CD4-positive, alpha-beta T cell (primary cell): ENCODE measurements around the gene VDAC2. TPM values are rescaled to one million over a fixed set of nuclear protein-coding genes. Genes with fewer than 3 reads are reported as not detected.
"Not testable (repeated sequence)": the region's sequence is repeated elsewhere in the genome, so short reads cannot be mapped to it uniquely, and the experiment has no call there.

ENCODE experiments used
- ATAC-seq: fragments of 200-7000 bp; cut with Tn5 transposase; one replicate; pipeline ENCODE4 v1.10.0; 2022; ENCODE audit warnings: mild to moderate bottlenecking; ENCODE audit not compliant: poor library complexity
- CTCF ChIA-PET: fragments of 350-600 bp; sonication (Branson Sonifier 250); formaldehyde crosslinking; loops from one replicate; lab custom pipeline; 2021; ENCODE audit warnings: antibody characterized with exemption, inconsistent platforms; lab: Charles Lee
- POLR2A ChIA-PET: fragments of 350-600 bp; sonication (Branson Sonifier 250); formaldehyde crosslinking; loops from one replicate; lab custom pipeline; 2021; ENCODE audit warnings: antibody characterized with exemption, inconsistent platforms; lab: Charles Lee
- DNase-seq, 14 experiments: peaks; one replicate each; pipeline ENCODE4 v3.0.0-alpha.2; 2013 to 2020; ENCODE audit warnings: mixed read lengths in 2 of 14
- H3K27ac ChIP-seq, 2 donors: one replicate each; pipeline versions ENCODE4 v1.5.1 to v1.7.0; 2013; ENCODE audit warnings: low read length in 2 of 2, low read depth in 1 of 2, mild to moderate bottlenecking in 1 of 2
- H3K27me3 ChIP-seq, 2 experiments: 1 replicate in 1 of 2; 2 replicates in 1 of 2; pipeline versions ENCODE4 v1.6.1 to v1.7.0; 2013; ENCODE audit warnings: low read length in 2 of 2, control low read depth in 1 of 2, mild to moderate bottlenecking in 1 of 2, moderate library complexity in 1 of 2; ENCODE audit not compliant: insufficient read depth in 2 of 2, control insufficient read depth in 1 of 2
- H3K36me3 ChIP-seq: one replicate; pipeline ENCODE4 v1.6.1; 2013; ENCODE audit warnings: low read length, control low read depth; ENCODE audit not compliant: insufficient read depth
- H3K4me1 ChIP-seq: one replicate; pipeline ENCODE4 v1.6.1; 2013; ENCODE audit warnings: low read length, control low read depth; ENCODE audit not compliant: insufficient read depth
- H3K4me3 ChIP-seq: one replicate; pipeline ENCODE4 v1.5.1; 2013; ENCODE audit warnings: mild to moderate bottlenecking, low read length, moderate library complexity
- H3K9me3 ChIP-seq, 2 experiments: 1 replicate in 1 of 2; 2 replicates in 1 of 2; pipeline versions ENCODE4 v1.6.1 to v1.7.0; 2013; ENCODE audit warnings: low read length in 2 of 2, mild to moderate bottlenecking in 2 of 2, control low read depth in 1 of 2, moderate library complexity in 1 of 2; ENCODE audit not compliant: control insufficient read depth in 1 of 2, insufficient read depth in 1 of 2
- H3K27ac Mint-ChIP-seq: one replicate; pipeline ENCODE4 v1.8.0; 2020; ENCODE audit warnings: mixed read lengths
- H3K27me3 Mint-ChIP-seq: one replicate; pipeline ENCODE4 v1.8.0; 2021; ENCODE audit warnings: mixed read lengths
- H3K36me3 Mint-ChIP-seq: one replicate; pipeline ENCODE4 v1.8.0; 2021; ENCODE audit warnings: low read depth, mixed read lengths
- H3K4me1 Mint-ChIP-seq: one replicate; pipeline ENCODE4 v1.8.0; 2021; ENCODE audit warnings: low read depth, mixed read lengths
- H3K4me3 Mint-ChIP-seq: one replicate; pipeline ENCODE4 v1.8.0; 2020; ENCODE audit warnings: mild to moderate bottlenecking, mixed read lengths
- H3K9me3 Mint-ChIP-seq: one replicate; pipeline ENCODE4 v1.8.0; 2020; ENCODE audit warnings: mixed read lengths
- intact Hi-C, 2 experiments: fragments of 100-400 bp; cut with DNase I in 1 of 2; cut with micrococcal nuclease in 1 of 2; formaldehyde crosslinking; loops; one replicate each; pipeline versions ENCODE4 v1.15.1 to v1.9.0; 2023 to 2025; cut with DNase I, micrococcal nuclease
- total RNA-seq, 174 experiments: library from RNA in 2 of 174; stranded (reverse) in 2 of 174; gene quantifications; one replicate each; pipeline ENCODE4 v1.2.3 and lab custom pipeline; 2021 to 2026
- TF ChIP-seq, protein P1 (sequence below): fragments of 200-600 bp; IDR thresholded peaks from one replicate; pipeline ENCODE4 v1.8.0; 2022; ENCODE audit warnings: antibody characterized with exemption, mild to moderate bottlenecking

The VDAC2 gene
- total RNA-seq, 2 experiments from 2014 or later, result 141 to 147 TPM

DNA sequence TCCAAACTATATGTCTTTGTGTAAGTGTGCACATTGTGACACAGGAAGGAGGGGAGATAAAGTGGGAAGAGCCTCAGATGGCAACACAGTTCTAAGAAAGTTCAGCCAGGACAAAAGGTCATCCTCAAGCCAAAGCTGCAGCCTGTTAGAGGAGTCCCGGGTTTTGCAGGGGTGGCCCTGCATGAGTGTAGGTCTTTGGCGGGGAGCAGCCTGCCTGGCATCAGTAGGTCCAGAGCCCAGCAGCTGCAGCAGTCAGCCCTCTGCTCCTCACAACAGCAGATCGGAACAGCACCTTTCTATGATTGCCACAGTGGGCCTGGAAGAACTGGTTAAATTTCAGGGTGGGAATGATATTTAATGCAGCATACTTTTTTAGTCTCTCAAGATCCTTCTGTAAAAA is 13.5 kb upstream of the VDAC2 start:
- TF ChIP-seq, protein P1, sequence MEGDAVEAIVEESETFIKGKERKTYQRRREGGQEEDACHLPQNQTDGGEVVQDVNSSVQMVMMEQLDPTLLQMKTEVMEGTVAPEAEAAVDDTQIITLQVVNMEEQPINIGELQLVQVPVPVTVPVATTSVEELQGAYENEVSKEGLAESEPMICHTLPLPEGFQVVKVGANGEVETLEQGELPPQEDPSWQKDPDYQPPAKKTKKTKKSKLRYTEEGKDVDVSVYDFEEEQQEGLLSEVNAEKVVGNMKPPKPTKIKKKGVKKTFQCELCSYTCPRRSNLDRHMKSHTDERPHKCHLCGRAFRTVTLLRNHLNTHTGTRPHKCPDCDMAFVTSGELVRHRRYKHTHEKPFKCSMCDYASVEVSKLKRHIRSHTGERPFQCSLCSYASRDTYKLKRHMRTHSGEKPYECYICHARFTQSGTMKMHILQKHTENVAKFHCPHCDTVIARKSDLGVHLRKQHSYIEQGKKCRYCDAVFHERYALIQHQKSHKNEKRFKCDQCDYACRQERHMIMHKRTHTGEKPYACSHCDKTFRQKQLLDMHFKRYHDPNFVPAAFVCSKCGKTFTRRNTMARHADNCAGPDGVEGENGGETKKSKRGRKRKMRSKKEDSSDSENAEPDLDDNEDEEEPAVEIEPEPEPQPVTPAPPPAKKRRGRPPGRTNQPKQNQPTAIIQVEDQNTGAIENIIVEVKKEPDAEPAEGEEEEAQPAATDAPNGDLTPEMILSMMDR, result no peak
- Mint-ChIP-seq H3K9me3 (no peaks in the 10 kb centered on the region), H3K4me3 (no peak overlapping the region), H3K4me1 (no peaks in the 10 kb centered on the region), H3K36me3 (no peaks in the 10 kb centered on the region), H3K27ac (no peak overlapping the region), H3K27me3 (no peaks in the 10 kb centered on the region)
- DNase-seq (no peak), ATAC-seq (no peak)
- Histone ChIP-seq H3K4me3 (no peak overlapping the region), H3K36me3 (no peaks in the 10 kb centered on the region), H3K27ac (no peak overlapping the region), H3K4me1 (no peaks in the 10 kb centered on the region), H3K9me3 (no peaks in the 10 kb centered on the region), H3K27me3 (no peaks in the 10 kb centered on the region)
- POLR2A ChIA-PET, result no interaction called here
- intact Hi-C loops, result no loop called here
- CTCF ChIA-PET, result no interaction called here

DNA sequence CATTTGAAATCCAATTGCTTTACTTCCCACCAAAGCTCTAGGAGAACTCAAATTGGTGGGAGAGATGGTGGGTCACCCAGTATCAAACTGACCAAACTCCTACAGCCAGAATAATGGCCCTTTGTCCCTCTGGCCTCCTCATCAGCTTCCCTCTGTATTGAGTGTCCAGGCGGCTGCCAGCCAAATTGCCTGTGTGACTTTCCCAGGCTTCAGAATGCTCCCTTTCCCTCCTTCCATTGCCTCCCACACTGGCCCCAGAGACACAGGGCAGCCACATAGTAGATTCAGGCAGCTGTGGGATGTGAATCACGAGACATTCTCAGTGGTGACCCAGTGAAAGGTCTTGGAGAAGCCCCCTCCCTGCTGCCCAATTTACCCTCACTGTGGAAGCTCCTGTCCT is 12.7 kb upstream of the VDAC2 start:
- ATAC-seq, result no peak
- Mint-ChIP-seq H3K9me3 (no peaks in the 10 kb centered on the region), H3K4me3 (no peak overlapping the region), H3K36me3 (no peaks in the 10 kb centered on the region), H3K27ac (no peak overlapping the region), H3K27me3 (no peaks in the 10 kb centered on the region), H3K4me1 (no peaks in the 10 kb centered on the region)
- Histone ChIP-seq H3K4me1 (no peaks in the 10 kb centered on the region), H3K36me3 (no peaks in the 10 kb centered on the region), H3K27ac (no peak overlapping the region), H3K9me3 (no peaks in the 10 kb centered on the region), H3K4me3 (no peak overlapping the region), H3K27me3 (no peaks in the 10 kb centered on the region)
- ChIA-PET POLR2A (no interaction called here), CTCF (interaction anchor here (2.2 kb wide), 1 partner anchor 38 kb away, joined by 5 read pairs; the partner anchor contains the start of gene COMTD1)
- DNase-seq, result no peak
- TF ChIP-seq, protein P1, result no peak
- intact Hi-C loops, result no loop called here

DNA sequence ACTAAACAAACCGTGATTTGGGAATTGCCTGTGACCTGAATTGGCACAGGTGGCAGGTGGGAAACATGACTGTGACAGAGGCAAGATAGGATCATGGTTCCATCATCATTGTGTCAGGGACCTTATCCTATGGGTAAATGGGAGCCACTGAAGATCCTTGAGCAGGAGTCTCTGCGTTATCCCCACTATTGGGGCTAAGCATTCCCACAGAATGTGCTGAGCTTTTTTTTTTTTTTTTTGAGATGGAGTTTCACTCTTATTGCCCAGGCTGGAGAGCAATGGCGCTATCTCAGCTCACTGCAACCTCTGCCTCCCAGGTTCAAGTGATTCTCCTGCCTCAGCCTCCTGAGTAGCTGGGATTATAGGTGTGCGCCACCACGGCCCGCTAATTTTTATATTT is 10.6 kb upstream of the VDAC2 start:
- H3K9me3 ChIP-seq, intact Hi-C loops, DNase-seq, H3K27ac Mint-ChIP-seq, H3K36me3 ChIP-seq, H3K4me1 Mint-ChIP-seq, H3K9me3 Mint-ChIP-seq, H3K36me3 Mint-ChIP-seq, ATAC-seq, H3K27ac ChIP-seq, H3K27me3 ChIP-seq, H3K4me1 ChIP-seq, H3K4me3 Mint-ChIP-seq, H3K27me3 Mint-ChIP-seq, H3K4me3 ChIP-seq: not testable (repeated sequence)
- POLR2A ChIA-PET, result interaction anchor here (1.0 kb wide), 1 partner anchor 1024 kb away, joined by 3 read pairs; no protein-coding TSS in a partner anchor
- CTCF ChIA-PET, result interaction anchor here (2.4 kb wide), 1 partner anchor 12 kb away, joined by 9 read pairs; no protein-coding TSS in a partner anchor

DNA sequence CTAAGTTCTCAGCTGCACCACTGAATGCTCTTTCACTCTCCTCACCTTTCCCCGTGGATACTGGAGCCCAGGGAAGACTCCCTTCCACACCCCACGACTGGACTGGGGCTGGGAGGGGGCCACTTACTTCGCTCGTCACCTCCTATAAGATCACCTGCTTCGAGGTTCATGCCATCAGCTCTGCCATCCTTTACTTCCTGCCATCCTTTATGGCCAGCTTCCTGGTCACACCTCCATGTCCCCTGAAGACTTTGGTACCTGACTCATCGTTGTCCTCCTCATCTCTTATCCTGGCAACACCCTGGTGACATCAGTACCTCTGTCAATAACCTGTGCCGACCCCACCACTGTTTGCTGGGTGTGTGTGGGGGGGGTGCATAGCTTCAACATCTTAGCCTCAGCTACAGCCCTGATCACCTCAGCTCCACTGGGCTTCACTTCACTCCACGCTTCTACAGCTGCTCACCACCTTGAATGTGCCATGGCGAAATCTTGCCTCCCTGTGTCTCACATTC is 8.7 kb upstream of the VDAC2 start:
- Mint-ChIP-seq H3K4me1 (no peaks in the 10 kb centered on the region), H3K36me3 (no peaks in the 10 kb centered on the region), H3K9me3 (no peaks in the 10 kb centered on the region), H3K27ac (no peak overlapping the region), H3K4me3 (no peak overlapping the region), H3K27me3 (no peaks in the 10 kb centered on the region)
- no peak for DNase-seq
- ChIA-PET POLR2A (interaction anchor here (0.7 to 0.9 kb wide), 2 partner anchors 9 to 15 kb away, joined by 3 to 4 read pairs; partner anchors contain the start of gene VDAC2), CTCF (interaction anchor here (0.8 to 2.4 kb wide), 2 partner anchors 14 to 34 kb away, joined by 4 to 9 read pairs; partner anchors contain the start of gene COMTD1)
- Histone ChIP-seq H3K27me3 (no peaks in the 10 kb centered on the region), H3K36me3 (no peaks in the 10 kb centered on the region), H3K4me3 (no peak overlapping the region), H3K9me3 (no peaks in the 10 kb centered on the region), H3K27ac (no peak overlapping the region), H3K4me1 (no peaks in the 10 kb centered on the region)
- TF ChIP-seq, protein P1, result no peak
- intact Hi-C loops, result no loop called here
- no peak for ATAC-seq
